Rectal smooth muscle tissue (tissue), 1 donor: ENCODE measurements around the gene TMPRSS13.
A peak's percentile ranks its signal among the peaks of the same experiment; 100 is the strongest.

Experiments
- H3K27ac ChIP-seq: one replicate; pipeline ENCODE4 v1.7.0; 2013; ENCODE audit warnings: low read depth, low read length, inconsistent platforms
- H3K27me3 ChIP-seq: one replicate; pipeline ENCODE4 v1.7.0; 2013; ENCODE audit warnings: low read length; ENCODE audit not compliant: control insufficient read depth, insufficient read depth
- H3K36me3 ChIP-seq: one replicate; pipeline ENCODE4 v1.7.0; 2013; ENCODE audit warnings: low read length; ENCODE audit not compliant: control insufficient read depth, insufficient read depth
- H3K4me1 ChIP-seq: one replicate; pipeline ENCODE4 v1.7.0; 2013; ENCODE audit warnings: low read length; ENCODE audit not compliant: control insufficient read depth, insufficient read depth
- H3K4me3 ChIP-seq: one replicate; pipeline ENCODE4 v1.7.0; 2013; ENCODE audit warnings: low read length
- H3K9ac ChIP-seq: one replicate; pipeline ENCODE4 v1.7.0; 2013; ENCODE audit warnings: low read length

Gene TMPRSS13

GRCh38 chr11:117912497-117912896 is 16.7 kb downstream of the TMPRSS13 start:
- Histone ChIP-seq H3K27ac (no peak overlapping the region), H3K36me3 (no peaks in the 10 kb centered on the region), H3K27me3 (no peaks in the 10 kb centered on the region), H3K4me1 (peaks cover 2% of the 10 kb centered on the region), H3K9ac (no peak overlapping the region), H3K4me3 (no peak overlapping the region)

- Histone ChIP-seq H3K27ac (no peak overlapping the region), H3K4me3 (no peak overlapping the region), H3K36me3 (no peaks in the 10 kb centered on the region), H3K9ac (no peak overlapping the region), H3K4me1 (peaks cover 3% of the 10 kb centered on the region), H3K27me3 (no peaks in the 10 kb centered on the region)
Measured at GRCh38 chr11:117911694-117912093, 17.5 kb downstream of the TMPRSS13 start.

- peaks cover 3% of the 10 kb centered on the region for H3K4me1 ChIP-seq
- H3K4me3 ChIP-seq, result no peak overlapping the region
- no peak overlapping the region for H3K27ac ChIP-seq
- H3K36me3 ChIP-seq, result no peaks in the 10 kb centered on the region
- H3K9ac ChIP-seq, result no peak overlapping the region
- no peaks in the 10 kb centered on the region for H3K27me3 ChIP-seq
Measured at GRCh38 chr11:117910941-117911655, 18.1 kb downstream of the TMPRSS13 start.

GRCh38 chr11:117910525-117910924 is 18.7 kb downstream of the TMPRSS13 start:
- Histone ChIP-seq H3K4me1 (peaks cover 3% of the 10 kb centered on the region), H3K36me3 (no peaks in the 10 kb centered on the region), H3K9ac (no peak overlapping the region), H3K27me3 (no peaks in the 10 kb centered on the region), H3K27ac (no peak overlapping the region), H3K4me3 (no peak overlapping the region)

GRCh38 chr11:117909611-117910382 is 19.4 kb downstream of the TMPRSS13 start:
- Histone ChIP-seq H3K27ac (no peak overlapping the region), H3K27me3 (no peaks in the 10 kb centered on the region), H3K4me1 (peaks cover 3% of the 10 kb centered on the region), H3K36me3 (no peaks in the 10 kb centered on the region), H3K9ac (no peak overlapping the region), H3K4me3 (no peak overlapping the region)

GRCh38 chr11:117908959-117909610 is 20.1 kb downstream of the TMPRSS13 start:
- H3K27ac ChIP-seq, result no peak overlapping the region
- H3K4me1 ChIP-seq, result peaks cover 3% of the 10 kb centered on the region
- no peak overlapping the region for H3K9ac ChIP-seq
- H3K4me3 ChIP-seq, result no peak overlapping the region
- H3K27me3 ChIP-seq, result no peaks in the 10 kb centered on the region
- no peaks in the 10 kb centered on the region for H3K36me3 ChIP-seq

GRCh38 chr11:117908109-117908895 is 20.9 kb downstream of the TMPRSS13 start:
- no peak overlapping the region for H3K9ac ChIP-seq
- peaks cover 3% of the 10 kb centered on the region for H3K4me1 ChIP-seq
- H3K27ac ChIP-seq, result no peak overlapping the region
- H3K27me3 ChIP-seq, result no peaks in the 10 kb centered on the region
- no peak overlapping the region for H3K4me3 ChIP-seq
- no peaks in the 10 kb centered on the region for H3K36me3 ChIP-seq

- no peaks in the 10 kb centered on the region for H3K36me3 ChIP-seq
- H3K27me3 ChIP-seq, result no peaks in the 10 kb centered on the region
- H3K4me1 ChIP-seq, result peaks cover 3% of the 10 kb centered on the region
- no peak overlapping the region for H3K4me3 ChIP-seq
- H3K9ac ChIP-seq, result peak overlapping the region; percentile 7
- no peak overlapping the region for H3K27ac ChIP-seq
Measured at GRCh38 chr11:117907276-117908108, 21.7 kb downstream of the TMPRSS13 start.

GRCh38 chr11:117906710-117907109 is 22.5 kb downstream of the TMPRSS13 start:
- peaks cover 3% of the 10 kb centered on the region for H3K4me1 ChIP-seq
- no peak overlapping the region for H3K27ac ChIP-seq
- no peak overlapping the region for H3K9ac ChIP-seq
- H3K4me3 ChIP-seq, result no peak overlapping the region
- no peaks in the 10 kb centered on the region for H3K27me3 ChIP-seq
- H3K36me3 ChIP-seq, result no peaks in the 10 kb centered on the region

GRCh38 chr11:117906126-117906525 is 23.1 kb downstream of the TMPRSS13 start:
- no peak overlapping the region for H3K4me3 ChIP-seq
- H3K27me3 ChIP-seq, result no peaks in the 10 kb centered on the region
- no peak overlapping the region for H3K9ac ChIP-seq
- peaks cover 3% of the 10 kb centered on the region for H3K4me1 ChIP-seq
- no peak overlapping the region for H3K27ac ChIP-seq
- H3K36me3 ChIP-seq, result no peaks in the 10 kb centered on the region

GRCh38 chr11:117905524-117905923 is 23.7 kb downstream of the TMPRSS13 start:
- Histone ChIP-seq H3K27ac (no peak overlapping the region), H3K4me1 (peaks cover 3% of the 10 kb centered on the region), H3K27me3 (no peaks in the 10 kb centered on the region), H3K4me3 (no peak overlapping the region), H3K9ac (no peak overlapping the region), H3K36me3 (no peaks in the 10 kb centered on the region)
